Neuronal stem cell (in vitro differentiated cells): Measurements from ENCODE around the gene RTN4RL2.

ENCODE experiments used
- DNase-seq: peaks from one replicate; pipeline ENCODE4 v3.0.0-alpha.2; 2013; ENCODE audit warnings: low spot score
- H2AFZ ChIP-seq: one replicate; pipeline ENCODE4 v1.6.1; 2013; ENCODE audit warnings: mild to moderate bottlenecking, low read length, inconsistent platforms
- H2AK5ac ChIP-seq: 2 replicates; pipeline ENCODE4 v1.6.1; 2013; ENCODE audit warnings: low read depth, mild to moderate bottlenecking, inconsistent platforms, low read length, moderate library complexity, mixed read lengths
- H2BK120ac ChIP-seq: 2 replicates; pipeline ENCODE4 v1.6.1; 2013; ENCODE audit warnings: low read depth, mild to moderate bottlenecking, inconsistent platforms, low read length, moderate library complexity, mixed read lengths
- H2BK12ac ChIP-seq: one replicate; pipeline ENCODE4 v1.6.1; 2013; ENCODE audit warnings: low read length, inconsistent platforms
- H2BK15ac ChIP-seq: 2 replicates; pipeline ENCODE4 v1.6.1; 2013; ENCODE audit warnings: mild to moderate bottlenecking, low read length, inconsistent platforms, mixed read lengths
- H2BK5ac ChIP-seq: one replicate; pipeline ENCODE4 v1.6.1; 2013; ENCODE audit warnings: inconsistent platforms, mild to moderate bottlenecking, low read length, moderate library complexity
- H3K14ac ChIP-seq: one replicate; pipeline ENCODE4 v1.6.1; 2013; ENCODE audit warnings: low read length, inconsistent platforms
- H3K18ac ChIP-seq: 2 replicates; pipeline ENCODE4 v1.6.1; 2013; ENCODE audit warnings: low read length, inconsistent platforms
- H3K23ac ChIP-seq: 2 replicates; pipeline ENCODE4 v1.6.1; 2013; ENCODE audit warnings: low read depth, mild to moderate bottlenecking, mixed read lengths, low read length, inconsistent platforms; ENCODE audit not compliant: poor library complexity
- H3K27ac ChIP-seq: replicated peaks from 3 replicates; pipeline ENCODE4 v1.5.1; 2013; ENCODE audit warnings: low read length, inconsistent platforms
- H3K27me3 ChIP-seq, 3 experiments: 2 replicates each; pipeline ENCODE4 v1.6.1; 2013; ENCODE audit warnings: low read length in 3 of 3, mild to moderate bottlenecking in 2 of 3, inconsistent platforms in 1 of 3, low read depth in 1 of 3, mixed read lengths in 1 of 3, moderate library complexity in 1 of 3; ENCODE audit not compliant: control insufficient read depth in 3 of 3, insufficient read depth in 3 of 3
- H3K36me3 ChIP-seq, 2 donors: replicated peaks in 1 of 2; 2 replicates each; pipeline ENCODE4 v1.6.1; 2013; ENCODE audit warnings: low read length in 2 of 2; ENCODE audit not compliant: control insufficient read depth in 2 of 2, insufficient read depth in 2 of 2
- H3K4ac ChIP-seq: 2 replicates; pipeline ENCODE4 v1.6.1; 2013; ENCODE audit warnings: inconsistent platforms, mild to moderate bottlenecking, low read length, moderate library complexity
- H3K4me1 ChIP-seq, 2 donors: 1 replicate in 1 of 2; 2 replicates in 1 of 2; pipeline ENCODE4 v1.6.1; 2013; ENCODE audit warnings: low read length in 2 of 2, low read depth in 1 of 2; ENCODE audit not compliant: control insufficient read depth in 2 of 2, insufficient read depth in 1 of 2
- H3K4me2 ChIP-seq: one replicate; pipeline ENCODE4 v1.6.1; 2013; ENCODE audit warnings: mild to moderate bottlenecking, low read length, inconsistent platforms; ENCODE audit not compliant: insufficient read depth, poor library complexity, severe bottlenecking
- H3K4me3 ChIP-seq, 2 donors: 2 replicates each; pipeline ENCODE4 v1.5.1; 2013; ENCODE audit warnings: low read length in 2 of 2, mild to moderate bottlenecking in 2 of 2, inconsistent platforms in 1 of 2, moderate library complexity in 1 of 2
- H3K79me1 ChIP-seq: one replicate; pipeline ENCODE4 v1.6.1; 2013; ENCODE audit warnings: low read depth, mild to moderate bottlenecking, inconsistent platforms, low read length, moderate library complexity
- H3K9ac ChIP-seq: one replicate; pipeline ENCODE4 v1.6.1; 2013; ENCODE audit warnings: mild to moderate bottlenecking, low read depth, low read length, inconsistent platforms; ENCODE audit not compliant: poor library complexity
- H3K9me3 ChIP-seq, 2 donors: replicated peaks in 1 of 2; 2 replicates each; pipeline versions ENCODE3 to v1.6.1; 2013; ENCODE audit warnings: low read length in 2 of 2, mild to moderate bottlenecking in 2 of 2, inconsistent platforms in 1 of 2, low read depth in 1 of 2, mixed read lengths in 1 of 2, moderate library complexity in 1 of 2; ENCODE audit not compliant: control insufficient read depth in 2 of 2, insufficient read depth in 1 of 2
- H4K8ac ChIP-seq: one replicate; pipeline ENCODE4 v1.6.1; 2013; ENCODE audit warnings: low read depth, mild to moderate bottlenecking, inconsistent platforms, low read length, moderate library complexity
- H4K91ac ChIP-seq: one replicate; pipeline ENCODE4 v1.6.1; 2013; ENCODE audit warnings: low read length, low read depth, mild to moderate bottlenecking, inconsistent platforms; ENCODE audit not compliant: poor library complexity
- WGBS, 2 donors: extraction: QIAGEN DNeasy Blood & Tissue Kit; methylation state at CpG; one replicate each; pipeline ENCODE4 v1.1.7; 2013; ENCODE audit warnings: missing lambda C conversion rate in 2 of 2, mixed read lengths in 1 of 2; ENCODE audit not compliant: insufficient read length in 2 of 2, insufficient replicate concordance in 1 of 2; ENCODE audit errors: extremely low coverage in 2 of 2; 5-methylcytosine and 5-hydroxymethylcytosine counted together

Gene RTN4RL2

DNA sequence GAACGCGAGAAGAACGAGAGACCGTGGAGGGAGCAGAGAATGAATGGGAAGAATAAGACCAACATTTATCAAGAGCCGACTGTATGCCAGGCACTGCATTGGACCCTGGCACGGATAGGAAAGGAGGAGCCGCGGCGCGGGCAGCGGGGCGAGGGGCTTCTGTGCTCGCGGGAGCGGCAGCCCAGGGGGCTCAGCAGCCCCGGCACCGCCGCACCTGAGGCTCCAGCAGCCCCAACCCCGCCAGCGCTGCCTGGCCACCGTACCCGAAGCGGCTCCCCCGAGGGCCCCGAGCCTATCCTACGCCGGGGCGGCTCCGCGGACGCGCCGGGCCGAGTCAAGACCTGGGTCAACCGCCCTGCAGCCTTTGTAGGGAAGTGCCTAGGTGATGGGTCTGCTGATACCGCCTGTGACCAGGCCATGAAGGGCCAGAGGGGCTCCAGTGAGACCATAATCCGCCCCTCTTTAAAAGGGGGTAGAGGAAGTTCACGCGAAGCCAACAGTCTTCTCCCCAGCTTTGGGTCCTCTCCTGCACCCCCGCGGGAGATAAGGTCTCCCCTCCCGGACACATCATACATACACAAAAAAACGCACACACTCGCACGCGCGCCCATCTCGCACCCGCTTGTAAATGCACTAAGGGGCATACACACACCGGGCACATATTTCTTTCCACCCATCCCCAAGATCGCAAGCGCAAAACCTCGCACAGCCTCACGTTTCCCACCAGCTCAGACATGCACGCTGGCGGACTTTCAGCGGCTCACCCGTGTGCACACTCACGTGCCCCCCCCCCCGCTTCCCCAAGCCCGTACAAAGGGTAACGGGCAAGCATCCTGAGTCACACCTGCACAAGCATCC, 935 bp upstream of the RTN4RL2 start:
- WGBS, 2 donors, result no CpG with 5 or more reads among the region's 62 CpGs
- peak overlapping the region; percentile 9 for H3K14ac ChIP-seq
- H3K4me1 ChIP-seq, result peaks cover 27 to 37% of the 10 kb centered on the region in 2 donors
- H2AK5ac ChIP-seq, result peak overlapping the region; percentile 57
- H4K91ac ChIP-seq, result no peak overlapping the region
- H3K36me3 ChIP-seq, result no peaks in the 10 kb centered on the region
- H3K9ac ChIP-seq, result no peak overlapping the region
- peak overlapping the region; percentile 70 for H3K18ac ChIP-seq
- no peak overlapping the region for H2BK15ac ChIP-seq
- no peak overlapping the region for H2BK12ac ChIP-seq
- no peak overlapping the region for H2BK5ac ChIP-seq
- no peak overlapping the region for H2BK120ac ChIP-seq
- H3K4me3 ChIP-seq, result peak overlapping the region; percentile 74 to 85
- DNase-seq, result no peak
- H3K27ac ChIP-seq, result no peak overlapping the region
- H3K4ac ChIP-seq, result no peak overlapping the region
- peak overlapping the region; percentile 59 for H3K4me2 ChIP-seq
- no peaks in the 10 kb centered on the region for H3K79me1 ChIP-seq
- peak overlapping the region; percentile 97 for H2AFZ ChIP-seq
- peaks cover 22 to 49% (median 40%) of the 10 kb centered on the region in 3 experiments for H3K27me3 ChIP-seq
- H3K9me3 ChIP-seq, result no peaks in the 10 kb centered on the region
- peak overlapping the region; percentile 60 for H3K23ac ChIP-seq
- no peak overlapping the region for H4K8ac ChIP-seq

DNA sequence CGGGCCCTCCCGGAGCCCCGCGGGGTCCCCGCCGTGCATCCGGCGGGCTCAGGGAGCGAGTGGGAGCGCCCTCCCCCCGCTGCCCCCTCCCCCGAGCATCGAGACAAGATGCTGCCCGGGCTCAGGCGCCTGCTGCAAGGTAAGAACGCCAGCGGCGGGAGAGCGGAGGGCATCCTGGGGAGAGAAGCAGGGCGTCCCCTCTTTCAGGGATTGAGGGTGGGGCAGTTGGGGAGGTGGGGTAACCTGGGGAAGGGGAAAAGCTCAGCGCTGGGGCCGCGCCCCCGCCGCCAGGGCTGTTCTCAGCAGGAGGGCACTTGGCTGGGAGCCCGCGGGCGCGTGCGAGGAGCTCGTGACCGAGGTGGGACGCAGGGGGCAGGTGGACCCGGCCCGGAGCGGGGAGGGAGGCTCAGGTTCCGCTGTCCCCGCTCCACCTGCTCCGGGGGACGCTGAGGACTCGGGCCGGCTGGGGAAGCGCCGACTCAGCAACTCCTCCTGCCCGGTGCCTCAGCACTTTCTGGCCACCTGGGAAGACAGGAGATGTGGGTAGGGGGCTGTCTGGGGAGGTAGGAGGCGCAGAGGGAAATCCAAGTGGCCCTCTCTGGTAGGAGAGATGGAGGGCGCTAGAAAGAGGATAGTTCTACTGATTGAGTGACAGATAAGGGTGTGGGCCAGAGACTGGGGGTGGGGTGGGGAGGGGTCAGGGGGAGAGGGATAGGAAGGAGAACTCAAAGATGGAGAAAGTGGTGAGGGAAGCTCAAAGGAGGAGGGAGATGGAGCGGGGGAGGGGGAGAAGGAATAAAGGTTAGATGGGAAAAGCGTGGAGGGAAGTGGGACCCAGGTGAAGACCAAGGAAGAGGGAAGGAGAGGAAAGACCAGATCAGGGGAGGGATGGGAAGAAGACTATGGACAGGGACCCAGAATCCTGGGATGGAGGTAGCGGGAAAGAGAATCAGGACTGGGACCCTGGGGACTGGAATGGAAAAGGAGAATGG, 726 bp downstream of the RTN4RL2 start:
- peaks cover 22 to 47% (median 36%) of the 10 kb centered on the region in 3 experiments for H3K27me3 ChIP-seq

DNA sequence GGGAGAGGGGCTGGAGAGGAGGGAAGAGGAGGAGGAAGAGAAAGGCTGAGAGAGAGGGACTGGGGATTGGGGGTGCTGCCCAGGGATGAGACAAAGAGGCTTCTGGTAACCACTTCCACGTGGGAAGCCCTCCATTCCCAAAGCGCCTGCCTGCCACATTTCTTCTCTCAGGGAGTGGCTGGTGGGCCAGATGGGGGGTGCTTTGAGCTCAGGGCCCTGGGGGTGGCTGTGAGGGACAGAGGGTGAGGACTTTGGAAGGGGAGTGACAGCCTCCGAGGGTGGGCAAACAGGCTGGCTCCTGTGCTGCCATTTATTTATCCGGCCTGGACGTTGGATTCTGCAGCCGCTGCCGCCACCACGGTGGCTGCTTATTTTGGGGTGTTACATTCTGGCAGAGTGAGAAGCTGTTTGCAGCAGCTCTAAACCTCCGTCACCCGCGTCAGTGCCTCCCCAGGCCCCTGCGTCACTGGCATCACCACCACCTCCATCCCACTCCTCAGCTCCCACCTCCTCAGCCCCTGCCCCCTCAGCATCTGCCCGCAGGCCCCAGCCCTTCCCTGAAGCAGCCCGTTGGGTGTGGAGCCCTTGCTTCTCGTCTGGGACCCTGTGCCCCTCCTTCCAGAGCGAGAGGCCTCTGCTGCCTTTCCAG, 1.6 kb downstream of the RTN4RL2 start:
- H4K91ac ChIP-seq, result no peak overlapping the region
- no peak overlapping the region for H3K14ac ChIP-seq
- H2AK5ac ChIP-seq, result peak overlapping the region; percentile 76
- H2BK12ac ChIP-seq, result peak overlapping the region; percentile 65
- H3K18ac ChIP-seq, result peak overlapping the region; percentile 35
- H3K23ac ChIP-seq, result peak overlapping the region; percentile 18
- no peak overlapping the region for H2AFZ ChIP-seq
- no peak overlapping the region for H2BK15ac ChIP-seq
- H3K36me3 ChIP-seq, result peaks cover 0 to 8% of the 10 kb centered on the region in 2 donors
- no CpG with 5 or more reads among the region's 16 CpGs for WGBS, 2 donors
- no peak overlapping the region for H3K4me2 ChIP-seq
- no peaks in the 10 kb centered on the region for H3K9me3 ChIP-seq
- H2BK120ac ChIP-seq, result no peak overlapping the region
- H2BK5ac ChIP-seq, result no peak overlapping the region
- H3K27me3 ChIP-seq, result peaks cover 22 to 45% (median 29%) of the 10 kb centered on the region in 3 experiments
- no peak for DNase-seq
- H3K4ac ChIP-seq, result no peak overlapping the region
- H3K4me1 ChIP-seq, result peaks cover 28 to 37% of the 10 kb centered on the region in 2 donors
- H3K4me3 ChIP-seq, result peak overlapping the region in 1 of 2 donors; percentile 85
- peak overlapping the region; percentile 47 for H3K9ac ChIP-seq
- H3K79me1 ChIP-seq, result no peaks in the 10 kb centered on the region
- no peak overlapping the region for H4K8ac ChIP-seq
- no peak overlapping the region for H3K27ac ChIP-seq

More for the DNA sequence above, 726 bp downstream of the RTN4RL2 start:
- H2BK5ac ChIP-seq, result no peak overlapping the region
- H4K8ac ChIP-seq, result no peak overlapping the region
- peak overlapping the region; percentile 80 for H3K4me2 ChIP-seq
- WGBS, 2 donors, result 100% methylated on average over 1 of the region's 50 CpGs; no CpG with 5 or more reads in 1 of the 2 donors
- peak overlapping the region; percentile 30 for H3K23ac ChIP-seq
- no peak overlapping the region for H2AK5ac ChIP-seq
- H3K9me3 ChIP-seq, result no peaks in the 10 kb centered on the region
- peak overlapping the region; percentile 97 for H2AFZ ChIP-seq
- H3K79me1 ChIP-seq, result no peaks in the 10 kb centered on the region
- H3K4me3 ChIP-seq, result peak overlapping the region; percentile 85
- peak overlapping the region; percentile 51 for H3K9ac ChIP-seq
- no peak overlapping the region for H2BK120ac ChIP-seq
- peaks cover 0 to 8% of the 10 kb centered on the region in 2 donors for H3K36me3 ChIP-seq
- no peak overlapping the region for H3K14ac ChIP-seq
- no peak overlapping the region for H4K91ac ChIP-seq
- H3K27ac ChIP-seq, result no peak overlapping the region
- no peak overlapping the region for H2BK15ac ChIP-seq
- peak overlapping the region; percentile 86 for H3K18ac ChIP-seq
- no peak for DNase-seq
- no peak overlapping the region for H3K4ac ChIP-seq
- no peak overlapping the region for H2BK12ac ChIP-seq
- H3K4me1 ChIP-seq, result peaks cover 29 to 37% of the 10 kb centered on the region in 2 donors
